Large intestine (tissue), 3 donors: Measurements from ENCODE around the gene KCTD15. TPM values are rescaled to one million over a fixed set of nuclear protein-coding genes. Genes with fewer than 3 reads are reported as not detected.

Source experiments
- DNase-seq, 2 donors: peaks; one replicate each; pipeline versions ENCODE4 v3.0.0 to v3.0.0-alpha.2; 2013
- H3K27ac ChIP-seq: one replicate; pipeline ENCODE4 v1.5.1; 2013; ENCODE audit warnings: low read length
- H3K27me3 ChIP-seq: 2 replicates; pipeline ENCODE4 v1.6.1; 2013; ENCODE audit warnings: low read length; ENCODE audit not compliant: control insufficient read depth, insufficient read depth
- H3K36me3 ChIP-seq: 2 replicates; pipeline ENCODE4 v1.6.1; 2013; ENCODE audit warnings: low read length; ENCODE audit not compliant: control insufficient read depth, insufficient read depth
- H3K4me1 ChIP-seq: one replicate; pipeline ENCODE4 v1.6.1; 2013; ENCODE audit warnings: low read length; ENCODE audit not compliant: control insufficient read depth, insufficient read depth
- H3K4me3 ChIP-seq: one replicate; pipeline ENCODE4 v1.5.1; 2013; ENCODE audit warnings: low read length
- H3K9me3 ChIP-seq: one replicate; pipeline ENCODE4 v1.6.1; 2013; ENCODE audit warnings: mild to moderate bottlenecking, low read depth, low read length, moderate library complexity; ENCODE audit not compliant: control insufficient read depth
- WGBS: methylation state at CpG from one replicate; pipeline ENCODE4 v1.1.5; 2013; ENCODE audit warnings: low lambda C conversion rate; ENCODE audit not compliant: insufficient coverage; 5-methylcytosine and 5-hydroxymethylcytosine counted together
- polyA plus RNA-seq: library from polyadenylated mRNA; unstranded; fragments of 120-200 nt; gene quantifications from one replicate; pipeline ENCODE4 v1.2.1, GENCODE V29; 2013

Gene KCTD15
- polyA plus RNA-seq, 1 donor = 28.1 TPM

GRCh38 chr19:33804021-33804799 lies 7.5 kb downstream of the KCTD15 start:
- Histone ChIP-seq H3K27ac (peak overlapping the region; percentile 87), H3K27me3 (no peaks in the 10 kb centered on the region), H3K4me3 (no peak overlapping the region), H3K4me1 (peaks cover 17% of the 10 kb centered on the region), H3K9me3 (no peaks in the 10 kb centered on the region), H3K36me3 (peaks cover 70% of the 10 kb centered on the region)
- peak; percentile 96 to 98 for DNase-seq
- no CpG with 5 or more reads among the region's 10 CpGs for WGBS

GRCh38 chr19:33805313-33805712 lies 8.6 kb downstream of the KCTD15 start:
- Histone ChIP-seq H3K9me3 (no peaks in the 10 kb centered on the region), H3K27me3 (no peaks in the 10 kb centered on the region), H3K4me1 (peaks cover 14% of the 10 kb centered on the region), H3K4me3 (no peak overlapping the region), H3K27ac (no peak overlapping the region), H3K36me3 (peaks cover 68% of the 10 kb centered on the region)
- no peak for DNase-seq
- no CpG with 5 or more reads among the region's 3 CpGs for WGBS

DNA sequence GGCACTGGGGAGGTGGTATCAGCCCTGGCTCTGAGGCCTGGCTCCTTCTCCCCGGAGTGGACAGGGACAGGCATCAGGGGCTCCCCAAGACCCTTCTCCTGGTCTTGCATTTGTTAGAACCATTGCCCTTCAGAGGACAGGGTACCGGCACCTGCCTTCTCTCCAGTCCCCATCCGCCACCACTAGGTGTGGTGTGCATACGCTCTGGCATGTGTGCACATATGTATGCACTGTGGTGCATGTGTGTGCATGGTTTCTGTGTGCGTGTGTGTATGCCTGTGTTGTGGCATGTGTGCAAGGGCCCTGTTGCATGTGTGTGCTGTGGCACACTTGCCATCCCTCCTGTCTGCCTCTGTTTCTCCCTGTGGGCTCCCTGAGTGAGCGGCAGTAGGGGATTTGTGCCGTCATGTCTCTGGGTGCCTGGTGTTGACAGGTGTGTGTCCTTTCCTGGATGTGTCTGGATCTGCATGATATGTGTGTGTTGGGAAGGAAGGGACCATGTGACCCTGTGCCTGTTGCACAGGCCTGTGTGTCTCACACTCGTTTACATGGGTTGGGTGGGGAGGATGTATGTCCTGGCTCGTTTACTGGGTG lies 9.3 kb downstream of the KCTD15 start:
- DNase-seq = no peak
- Histone ChIP-seq H3K36me3 (peaks cover 65% of the 10 kb centered on the region), H3K9me3 (no peaks in the 10 kb centered on the region), H3K27ac (no peak overlapping the region), H3K4me1 (peaks cover 14% of the 10 kb centered on the region), H3K4me3 (no peak overlapping the region), H3K27me3 (no peaks in the 10 kb centered on the region)
- no CpG with 5 or more reads among the region's 9 CpGs for WGBS

GRCh38 chr19:33806434-33806881 lies 9.8 kb downstream of the KCTD15 start:
- peaks cover 62% of the 10 kb centered on the region for H3K36me3 ChIP-seq

DNA sequence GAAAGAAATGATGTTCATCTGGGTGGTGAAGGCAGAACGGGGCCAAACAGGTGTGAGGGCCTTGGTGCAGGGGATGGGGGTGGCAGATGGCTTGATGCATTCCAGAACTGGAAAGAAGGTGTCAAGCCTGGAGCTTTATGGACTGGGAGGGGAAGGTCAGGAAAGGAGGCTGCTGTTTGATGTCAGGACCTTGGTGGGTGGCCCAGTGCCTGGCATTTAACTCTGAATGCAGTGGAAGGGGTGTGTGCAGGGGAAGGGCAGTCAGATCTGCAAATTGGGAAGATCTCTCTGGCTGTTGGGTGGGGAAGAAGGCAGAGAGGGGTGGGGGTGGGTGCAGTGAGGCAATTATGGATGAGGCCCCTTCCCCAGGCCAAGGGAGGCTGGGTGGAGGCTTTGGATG lies 11.7 kb downstream of the KCTD15 start:
- WGBS = no CpG with 5 or more reads among the region's 1 CpG

More at GRCh38 chr19:33806434-33806881, 9.8 kb downstream of the KCTD15 start:
- no peaks in the 10 kb centered on the region for H3K27me3 ChIP-seq
- no peak overlapping the region for H3K27ac ChIP-seq
- H3K4me3 ChIP-seq = no peak overlapping the region
- 100% methylated on average over 2 of the region's 8 CpGs for WGBS
- no peaks in the 10 kb centered on the region for H3K9me3 ChIP-seq
- H3K4me1 ChIP-seq = peaks cover 14% of the 10 kb centered on the region
- peak in 1 of 2 donors; percentile 43 for DNase-seq

GRCh38 chr19:33809960-33810359 lies 13.3 kb downstream of the KCTD15 start:
- Histone ChIP-seq H3K27ac (no peak overlapping the region), H3K4me3 (no peak overlapping the region), H3K27me3 (no peaks in the 10 kb centered on the region), H3K36me3 (peaks cover 55% of the 10 kb centered on the region), H3K4me1 (peaks cover 3% of the 10 kb centered on the region), H3K9me3 (no peaks in the 10 kb centered on the region)
- no CpG with 5 or more reads among the region's 6 CpGs for WGBS
- DNase-seq = no peak

More for the DNA sequence above, 11.7 kb downstream of the KCTD15 start:
- Histone ChIP-seq H3K27me3 (no peaks in the 10 kb centered on the region), H3K9me3 (no peaks in the 10 kb centered on the region), H3K36me3 (peaks cover 63% of the 10 kb centered on the region), H3K27ac (no peak overlapping the region), H3K4me1 (peaks cover 14% of the 10 kb centered on the region), H3K4me3 (no peak overlapping the region)
- DNase-seq = no peak

GRCh38 chr19:33810821-33811220 lies 14.2 kb downstream of the KCTD15 start:
- no CpG with 5 or more reads among the region's 11 CpGs for WGBS
- peaks cover 48% of the 10 kb centered on the region for H3K36me3 ChIP-seq

DNA sequence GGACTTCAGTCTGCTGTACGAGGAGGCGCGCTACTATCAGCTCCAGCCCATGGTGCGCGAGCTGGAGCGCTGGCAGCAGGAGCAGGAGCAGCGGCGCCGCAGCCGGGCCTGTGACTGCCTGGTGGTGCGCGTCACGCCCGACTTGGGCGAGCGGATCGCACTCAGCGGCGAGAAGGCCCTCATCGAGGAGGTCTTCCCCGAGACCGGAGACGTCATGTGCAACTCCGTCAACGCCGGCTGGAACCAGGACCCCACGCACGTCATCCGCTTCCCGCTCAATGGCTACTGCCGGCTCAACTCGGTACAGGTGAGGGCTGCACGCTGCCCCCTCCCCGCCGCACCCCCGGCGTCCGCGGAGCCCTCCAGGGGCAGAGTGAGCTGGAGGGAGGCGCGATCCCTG lies 14.6 kb downstream of the KCTD15 start:
- H3K27me3 ChIP-seq = no peaks in the 10 kb centered on the region
- H3K36me3 ChIP-seq = peaks cover 45% of the 10 kb centered on the region
- H3K9me3 ChIP-seq = no peaks in the 10 kb centered on the region
- DNase-seq = no peak
- no CpG with 5 or more reads among the region's 41 CpGs for WGBS
- no peaks in the 10 kb centered on the region for H3K4me1 ChIP-seq
- H3K27ac ChIP-seq = no peak overlapping the region
- no peak overlapping the region for H3K4me3 ChIP-seq

More at GRCh38 chr19:33810821-33811220, 14.2 kb downstream of the KCTD15 start:
- H3K9me3 ChIP-seq = no peaks in the 10 kb centered on the region
- DNase-seq = no peak
- H3K4me3 ChIP-seq = no peak overlapping the region
- H3K27ac ChIP-seq = no peak overlapping the region
- no peaks in the 10 kb centered on the region for H3K27me3 ChIP-seq
- H3K4me1 ChIP-seq = no peaks in the 10 kb centered on the region

- no peak for DNase-seq
- 88% methylated on average over 1 of the region's 14 CpGs for WGBS
- H3K36me3 ChIP-seq = peaks cover 43% of the 10 kb centered on the region
Measured at GRCh38 chr19:33811736-33812387, 15.2 kb downstream of the KCTD15 start.

More at GRCh38 chr19:33811736-33812387, 15.2 kb downstream of the KCTD15 start:
- no peaks in the 10 kb centered on the region for H3K27me3 ChIP-seq
- no peaks in the 10 kb centered on the region for H3K9me3 ChIP-seq
- no peak overlapping the region for H3K4me3 ChIP-seq
- H3K4me1 ChIP-seq = no peaks in the 10 kb centered on the region
- H3K27ac ChIP-seq = no peak overlapping the region
